GM21447 (cell line): ENCODE data around the gene INPP4B.
"Not testable (repeated sequence)": the region's sequence is repeated elsewhere in the genome, so short reads cannot be mapped to it uniquely, and the experiment has no call there.

ENCODE experiments used
- ATAC-seq: cut with Tn5 transposase; IDR thresholded peaks from one replicate; pipeline ENCODE4 v1.9.1; 2021; ENCODE audit not compliant: unreplicated experiment

INPP4B gene

DNA sequence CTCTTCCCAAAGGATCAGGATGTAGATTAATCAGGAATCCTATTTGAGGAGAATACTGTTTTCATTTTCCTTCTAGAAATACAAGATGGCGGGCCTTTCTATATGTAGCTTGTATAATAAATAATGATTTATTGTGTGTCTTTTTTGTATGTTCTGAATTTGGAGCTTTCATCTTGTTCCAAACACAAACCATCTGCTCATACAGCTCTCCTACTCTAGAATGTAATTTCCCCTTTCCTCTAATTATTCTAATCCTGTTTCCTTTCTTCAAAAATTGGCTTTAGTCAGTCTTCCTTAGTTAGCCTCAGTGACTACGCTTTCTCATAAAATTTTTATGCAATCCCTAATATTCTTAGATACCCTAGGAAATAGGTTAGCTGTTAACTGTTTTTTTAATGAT lies 422.2 kb downstream of the INPP4B start:
- ATAC-seq = no peak

- ATAC-seq = no peak
Observed at GRCh38 chr4:142420311-142421095, 425.6 kb downstream of the INPP4B start.

- ATAC-seq = no peak
Observed at GRCh38 chr4:142419712-142420111, 426.4 kb downstream of the INPP4B start.

GRCh38 chr4:142418697-142419096 lies 427.4 kb downstream of the INPP4B start:
- no peak for ATAC-seq

DNA sequence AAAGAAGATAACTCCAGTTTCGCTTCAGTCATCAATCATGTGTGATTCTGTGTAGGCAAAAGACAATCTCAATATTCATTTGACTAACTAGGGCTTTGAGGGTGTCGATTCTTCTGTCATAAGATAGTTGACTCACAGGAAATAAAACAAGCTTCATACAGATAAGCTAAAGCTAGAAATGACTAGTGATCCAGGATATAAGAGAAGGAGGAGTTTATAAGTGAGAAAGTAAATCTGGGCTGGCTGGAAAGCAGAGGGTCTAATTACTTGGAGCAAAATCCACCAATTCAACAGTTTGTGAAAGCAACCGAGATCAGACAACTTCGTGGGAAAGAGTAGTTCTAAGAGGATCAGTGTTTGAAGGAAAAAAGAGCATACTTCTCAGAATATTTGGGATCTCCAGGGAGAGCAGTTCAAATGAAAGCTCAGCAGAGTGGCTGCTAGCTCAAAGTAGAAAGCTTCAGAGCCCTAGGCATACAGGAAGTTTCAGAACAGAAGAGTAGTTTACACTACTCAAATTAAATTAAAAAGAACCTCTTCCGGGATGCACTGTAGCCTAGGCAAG lies 429.3 kb downstream of the INPP4B start:
- no peak for ATAC-seq

DNA sequence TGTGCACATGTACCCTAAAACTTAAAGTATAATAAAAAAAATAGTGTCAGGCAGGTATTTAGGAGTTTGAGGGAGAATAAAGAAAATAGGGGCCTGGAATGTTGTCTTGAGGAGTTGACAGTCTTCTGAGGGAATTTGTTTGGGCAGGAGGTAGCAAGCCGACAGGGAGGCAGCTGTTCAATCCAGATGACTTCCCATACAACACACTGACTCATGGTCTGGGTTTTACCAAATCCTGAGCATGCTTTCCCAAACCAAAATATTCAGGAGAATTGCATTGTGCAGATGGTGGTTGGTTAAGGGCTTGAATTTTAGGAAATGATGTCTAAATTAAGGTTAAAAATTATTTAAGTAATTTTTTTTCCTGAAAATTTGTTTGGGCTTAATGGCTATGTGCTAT lies 430.0 kb downstream of the INPP4B start:
- no peak for ATAC-seq

DNA sequence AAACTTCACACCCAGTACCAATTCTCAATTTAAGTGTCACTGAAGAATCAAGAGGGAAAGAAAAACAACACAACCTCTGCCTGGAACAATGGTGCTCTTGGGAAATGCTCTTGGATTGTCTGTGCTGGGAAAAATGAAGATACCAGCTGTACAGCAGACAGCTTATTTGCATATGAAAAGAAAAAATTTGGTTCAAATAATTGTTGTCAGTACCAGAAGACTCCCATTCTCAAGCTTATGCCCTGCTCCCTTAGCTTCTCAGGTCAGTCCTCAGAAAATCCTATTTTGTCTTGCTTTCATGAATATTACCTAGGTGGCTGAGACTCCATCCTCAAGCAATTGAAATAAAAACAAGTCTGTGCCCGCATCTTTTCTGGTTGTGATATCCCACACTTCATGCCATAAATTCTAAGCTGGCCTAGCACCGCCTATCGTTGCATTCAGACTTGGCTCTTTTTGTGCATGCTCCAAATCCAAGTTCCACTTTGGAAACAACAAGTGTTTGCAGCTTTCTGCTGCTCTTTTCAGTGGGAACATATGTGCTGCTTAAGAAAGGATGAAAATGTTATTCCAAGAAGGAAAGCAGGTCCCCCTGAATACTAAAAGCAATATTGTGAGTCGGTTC lies 431.6 kb downstream of the INPP4B start:
- no peak for ATAC-seq

DNA sequence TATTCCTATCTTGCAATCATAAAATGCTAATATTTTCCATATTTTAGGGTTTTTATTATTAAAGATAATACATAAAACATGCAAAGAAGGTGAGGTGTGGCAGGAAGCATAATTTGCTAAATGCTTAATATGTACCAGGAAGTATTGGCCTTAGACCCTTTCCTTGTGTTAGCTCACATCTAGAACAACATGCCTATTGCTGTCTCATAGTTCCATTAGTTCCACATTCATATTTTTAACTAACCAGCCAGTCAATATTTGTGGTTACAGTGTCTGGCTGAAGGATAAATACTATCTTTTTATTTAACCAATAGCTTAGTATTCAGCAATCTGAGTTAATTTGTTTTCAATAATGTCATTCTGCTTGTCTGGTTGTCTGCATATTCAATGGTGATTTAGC lies 432.6 kb downstream of the INPP4B start:
- no peak for ATAC-seq

- no peak for ATAC-seq
Observed at GRCh38 chr4:142411993-142412392, 434.1 kb downstream of the INPP4B start.

GRCh38 chr4:142408003-142408441 lies 438.1 kb downstream of the INPP4B start:
- ATAC-seq = no peak

DNA sequence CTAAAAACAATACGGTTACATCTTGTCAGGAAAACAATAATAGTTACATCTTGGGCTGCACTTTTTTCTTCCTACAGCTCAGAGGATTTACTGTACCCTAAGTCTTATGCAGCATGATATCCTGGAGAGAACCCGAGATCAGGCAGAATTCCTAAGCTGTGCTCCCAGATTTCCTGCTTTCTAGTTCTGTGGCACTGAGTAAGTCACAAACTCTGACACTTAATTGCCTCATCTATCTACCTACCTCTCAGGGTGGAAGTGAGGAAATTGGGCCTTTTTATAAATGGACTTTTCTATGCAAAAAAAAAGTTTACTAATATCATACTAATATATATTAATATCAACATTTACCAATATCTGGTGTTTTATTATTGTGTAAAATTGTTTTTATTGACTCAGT lies 438.5 kb downstream of the INPP4B start:
- no peak for ATAC-seq

DNA sequence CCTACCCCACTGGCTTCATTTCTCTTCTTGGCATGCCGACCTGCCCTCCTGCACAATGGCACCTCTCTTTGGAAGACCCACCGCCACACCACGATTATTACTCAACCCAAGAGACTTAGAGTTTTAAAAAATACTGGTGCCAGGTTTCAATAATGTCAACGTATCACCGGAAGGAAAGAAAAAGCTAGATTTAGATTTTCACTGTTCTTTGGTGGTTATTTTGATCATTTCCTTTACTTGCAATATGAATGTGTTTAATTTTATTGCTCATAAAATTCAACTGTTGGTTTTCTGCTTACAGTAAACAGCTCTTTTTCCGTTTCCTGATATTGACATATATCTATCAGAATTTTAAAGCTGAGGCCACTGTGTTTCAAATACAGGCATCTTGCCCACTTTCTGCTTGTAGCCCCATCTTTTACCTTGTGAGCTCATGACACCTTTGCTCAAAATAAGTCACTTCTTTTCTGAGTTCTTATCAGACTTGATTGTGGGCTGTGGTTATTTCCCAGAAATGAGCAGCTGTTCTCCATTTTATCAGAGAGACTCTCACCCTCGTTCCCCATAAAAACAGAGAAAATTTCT lies 439.1 kb downstream of the INPP4B start:
- ATAC-seq = no peak

GRCh38 chr4:142406499-142406835 lies 439.6 kb downstream of the INPP4B start:
- no peak for ATAC-seq

DNA sequence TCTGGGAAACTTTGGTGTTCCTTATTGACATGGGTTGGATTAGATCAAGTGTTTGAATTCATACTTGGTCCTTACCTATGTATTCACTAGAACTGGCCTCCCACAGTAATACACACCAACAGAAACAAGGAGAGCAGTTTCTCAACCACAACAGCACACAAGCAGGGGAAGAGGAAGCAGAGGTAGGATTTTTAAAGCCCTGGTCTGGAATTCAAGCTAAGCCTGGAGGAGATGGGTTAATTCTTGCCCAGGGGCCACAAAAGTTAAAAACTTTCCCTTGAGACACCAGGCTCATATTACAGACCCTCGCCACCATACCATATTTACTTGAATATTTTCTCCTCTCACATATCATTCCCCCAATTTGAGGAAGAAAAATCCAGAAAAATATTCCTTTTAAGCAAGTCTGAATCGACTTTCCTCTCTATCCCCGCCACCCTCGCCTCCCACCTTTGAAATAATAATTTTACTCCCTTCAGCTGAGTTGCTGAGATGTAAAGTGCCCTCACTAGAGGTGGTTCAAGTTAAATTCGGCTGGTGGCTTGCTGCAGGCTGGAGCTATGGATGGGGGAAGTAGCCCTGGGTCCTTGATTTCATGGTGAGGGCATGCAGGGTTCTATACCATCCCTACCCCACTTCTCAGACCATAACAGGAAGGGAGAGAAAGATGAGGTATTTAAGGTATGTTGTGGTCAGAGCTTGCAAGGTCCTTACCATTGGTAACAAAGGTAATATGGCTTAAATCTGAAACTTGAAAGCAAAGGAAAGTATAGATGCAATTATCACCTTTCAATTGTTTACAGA lies 440.2 kb downstream of the INPP4B start:
- peak; percentile 17 for ATAC-seq

GRCh38 chr4:142405021-142405694 lies 440.9 kb downstream of the INPP4B start:
- peak; percentile 62 for ATAC-seq

DNA sequence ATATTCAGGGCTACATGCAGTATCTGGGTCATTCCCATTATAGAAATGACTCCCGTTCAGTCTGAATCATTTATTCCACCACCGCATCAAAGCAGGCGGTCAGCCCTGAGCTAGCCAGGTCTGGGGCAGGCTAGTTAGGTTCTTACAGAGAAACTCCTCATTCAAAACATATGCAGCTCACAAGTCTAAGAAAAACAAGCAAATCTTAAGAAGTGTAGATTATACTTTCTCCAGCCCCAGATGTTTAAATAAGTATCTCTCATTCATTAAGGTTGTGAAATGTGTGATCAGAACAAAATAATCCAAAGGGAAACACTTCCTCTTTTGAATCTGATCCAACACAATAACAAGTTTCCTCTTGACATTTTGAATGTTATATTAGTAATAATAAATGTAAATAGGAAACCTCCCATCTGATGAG lies 441.9 kb downstream of the INPP4B start:
- ATAC-seq = no peak

DNA sequence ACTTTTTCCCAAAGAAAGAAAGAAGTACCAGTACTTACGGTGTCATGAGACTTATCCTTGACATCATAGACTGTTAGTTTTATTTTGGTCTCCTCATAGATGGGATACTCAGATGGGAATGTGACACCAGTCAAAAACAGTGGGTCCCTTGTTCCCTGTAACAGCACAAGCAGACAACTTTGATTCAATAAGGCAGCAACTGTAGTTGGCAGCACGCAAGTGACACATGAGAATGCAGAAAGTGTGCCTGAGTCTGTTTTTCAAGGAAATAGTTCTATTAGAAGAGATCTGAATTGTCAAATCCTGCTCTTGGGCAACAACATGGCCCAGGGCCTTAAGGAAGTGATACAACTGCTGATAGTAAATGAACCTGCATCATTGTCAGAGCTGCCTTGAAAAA lies 443.2 kb downstream of the INPP4B start:
- ATAC-seq = no peak

DNA sequence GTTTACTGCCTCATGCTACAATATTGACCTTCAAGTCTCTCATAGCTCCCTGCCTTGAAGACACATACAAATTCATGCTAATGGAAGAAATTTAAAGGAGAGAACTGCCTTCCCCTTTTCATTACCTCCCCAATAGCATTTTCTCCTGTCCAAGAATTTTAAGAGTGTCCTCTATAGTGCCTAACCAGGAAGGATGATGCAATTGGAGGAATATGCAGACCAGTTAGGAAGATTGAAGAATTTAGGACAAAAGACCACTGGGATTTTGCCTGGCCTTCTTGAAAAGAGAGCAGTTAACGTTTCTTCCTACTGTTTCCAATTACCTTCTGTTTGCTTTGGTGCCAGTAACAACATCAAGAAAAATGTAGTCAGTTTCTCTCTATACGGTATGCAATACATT lies 443.9 kb downstream of the INPP4B start:
- ATAC-seq = no peak

DNA sequence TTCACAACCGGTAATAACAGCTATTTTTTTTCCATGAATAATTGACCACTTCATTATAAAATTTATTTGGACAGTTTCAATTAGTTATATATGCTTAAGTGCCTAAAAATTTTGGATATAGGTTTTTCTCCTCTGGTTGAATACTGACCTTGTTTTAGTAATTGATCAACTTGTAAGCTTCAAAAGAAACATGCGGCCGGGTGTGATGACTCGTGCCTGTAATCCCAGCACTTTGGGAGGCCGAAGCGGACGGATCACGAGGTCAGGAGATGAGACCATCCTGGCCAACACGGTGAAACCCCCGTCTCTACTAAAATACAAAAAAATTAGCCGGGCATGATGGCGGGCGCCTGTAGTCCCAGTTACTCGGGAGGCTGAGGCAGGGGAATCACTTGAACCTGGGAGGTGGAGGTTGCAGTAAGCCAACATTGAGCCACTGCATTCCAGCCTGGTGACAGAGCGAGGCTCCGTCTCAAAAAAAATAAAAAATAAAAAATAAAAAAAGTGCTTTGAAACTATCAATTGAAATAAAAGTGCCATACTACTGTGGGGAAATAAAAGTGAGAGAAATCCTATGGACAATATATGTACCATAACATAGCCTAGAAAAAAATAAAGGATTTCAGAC lies 448.6 kb downstream of the INPP4B start:
- not testable (repeated sequence) for ATAC-seq

DNA sequence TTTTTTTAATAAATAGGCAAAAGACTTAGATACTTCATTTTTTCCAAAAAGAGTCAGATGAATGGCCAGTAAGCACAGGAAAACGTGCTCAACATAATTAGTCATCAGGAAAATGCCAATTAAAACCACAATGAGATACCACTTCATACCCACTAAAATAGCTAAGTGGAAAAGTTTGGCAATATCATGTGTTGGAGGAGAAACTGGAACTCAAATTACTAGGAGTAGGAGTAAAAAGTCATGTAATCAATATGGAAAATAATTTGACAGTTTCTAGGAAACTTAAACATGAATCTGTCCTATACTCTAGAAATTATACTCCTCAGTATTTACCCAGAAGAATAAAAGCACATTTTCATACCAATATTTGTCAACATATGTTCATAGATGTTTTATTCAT lies 449.8 kb downstream of the INPP4B start:
- ATAC-seq = no peak
